ENCODE data around the gene MCOLN2. TPM values are rescaled to one million over a fixed set of nuclear protein-coding genes. Genes with fewer than 3 reads are reported as not detected.

The MCOLN2 gene
- total RNA-seq, 1 donor from 2014 or later = 0.27 TPM

GRCh38 chr1:84877592-84877991, 119.3 kb downstream of the MCOLN2 start:
- intact Hi-C loops (cut with DNase I) = no loop called here
- ATAC-seq (ENCODE audit: poor library complexity) = no peak
- DNase-seq = no peak

GRCh38 chr1:84876353-84876752, 120.6 kb downstream of the MCOLN2 start:
- no peak for DNase-seq
- no peak for ATAC-seq (ENCODE audit: poor library complexity)
- intact Hi-C loops (cut with DNase I) = no loop called here

Other genes starting within 250 kb of the MCOLN2 start
- gene LPAR3, start 103.9 kb downstream of the MCOLN2 start, total RNA-seq = 16.9 TPM
- gene MCOLN3, start 51.4 kb upstream of the MCOLN2 start, total RNA-seq = 1.7 TPM
- 21.4 TPM for gene SYDE2, start 203.9 kb upstream of the MCOLN2 start, total RNA-seq